Loucy (cell line): ENCODE results near the gene AQP12A.

ENCODE experiments used
- H2AFZ ChIP-seq: fragments of 200-600 bp; sonication (generic); 2 replicates; pipeline ENCODE4 v1.6.0; 2016; ENCODE audit warnings: antibody characterized with exemption, mild to moderate bottlenecking, low read length, moderate library complexity
- H3F3A ChIP-seq: fragments of 200-600 bp; 2 replicates; pipeline ENCODE4 v1.6.0; 2016; ENCODE audit warnings: antibody characterized with exemption, low read depth, mild to moderate bottlenecking
- H3K27me3 ChIP-seq: fragments of 200-600 bp; sonication (generic); 2 replicates; pipeline ENCODE4 v1.6.1; 2014; ENCODE audit warnings: low read length, mild to moderate bottlenecking; ENCODE audit not compliant: insufficient read depth, poor library complexity, severe bottlenecking
- H3K36me3 ChIP-seq: fragments of 200-600 bp; sonication (generic); 2 replicates; pipeline ENCODE4 v1.6.1; 2016; ENCODE audit warnings: low read length; ENCODE audit not compliant: insufficient read depth
- H3K4me1 ChIP-seq: fragments of 200-600 bp; sonication (generic); 2 replicates; pipeline ENCODE4 v1.5.1; 2014; ENCODE audit warnings: low read length, mild to moderate bottlenecking; ENCODE audit not compliant: insufficient read depth, poor library complexity, severe bottlenecking
- H3K4me2 ChIP-seq: fragments of 200-600 bp; sonication (generic); 2 replicates; pipeline ENCODE4 v1.6.0; 2014; ENCODE audit warnings: antibody characterized with exemption, low read length, low read depth, mild to moderate bottlenecking; ENCODE audit not compliant: poor library complexity, severe bottlenecking
- H3K4me3 ChIP-seq: fragments of 200-600 bp; sonication (generic); 2 replicates; pipeline ENCODE4 v1.5.1; 2014; ENCODE audit warnings: low read length, mild to moderate bottlenecking, mixed read lengths; ENCODE audit not compliant: poor library complexity, severe bottlenecking
- H3K79me2 ChIP-seq: fragments of 200-600 bp; sonication (generic); 2 replicates; pipeline ENCODE4 v1.6.1; 2014; ENCODE audit warnings: low read length; ENCODE audit not compliant: insufficient read depth
- H3K9ac ChIP-seq: fragments of 200-600 bp; sonication (generic); 2 replicates; pipeline ENCODE4 v1.6.0; 2014; ENCODE audit warnings: mild to moderate bottlenecking, low read depth, low read length, moderate library complexity; ENCODE audit not compliant: poor library complexity, severe bottlenecking
- H3K9me2 ChIP-seq: fragments of 200-600 bp; sonication (generic); replicated peaks from 2 replicates; pipeline ENCODE4 v1.6.1; 2016; ENCODE audit warnings: low read depth, low read length, mixed read lengths
- H3K9me3 ChIP-seq: fragments of 200-600 bp; sonication (generic); 2 replicates; pipeline ENCODE4 v1.6.1; 2014; ENCODE audit warnings: mild to moderate bottlenecking, antibody characterized with exemption, low read length, low read depth; ENCODE audit not compliant: insufficient read depth
- H4K20me1 ChIP-seq: fragments of 200-600 bp; sonication (generic); 2 replicates; pipeline ENCODE4 v1.6.0; 2014; ENCODE audit warnings: antibody characterized with exemption, low read length, mild to moderate bottlenecking; ENCODE audit not compliant: insufficient read depth, poor library complexity, severe bottlenecking
- CTCF ChIP-seq: fragments of 200-600 bp; sonication (generic); conservative IDR thresholded peaks from 2 replicates; pipeline ENCODE4 v1.5.1; 2014; ENCODE audit warnings: mild to moderate bottlenecking, antibody characterized with exemption, low read length
- EZH2phosphoT487 ChIP-seq: fragments of 200-600 bp; IDR thresholded peaks from 2 replicates; pipeline ENCODE4 v1.6.1; 2018; ENCODE audit warnings: antibody characterized with exemption, mild to moderate bottlenecking, moderate library complexity, borderline replicate concordance

Gene AQP12A

GRCh38 chr2:240648155-240648649 is 43.5 kb upstream of the AQP12A start:
- H3K27me3 ChIP-seq, result no peaks in the 10 kb centered on the region

GRCh38 chr2:240648650-240649275 is 42.9 kb upstream of the AQP12A start:
- Histone ChIP-seq H3K4me2 (no peak overlapping the region), H3F3A (no peaks in the 10 kb centered on the region), H2AFZ (no peak overlapping the region), H3K36me3 (no peaks in the 10 kb centered on the region), H3K9me3 (peaks cover 14% of the 10 kb centered on the region; the same call in 1 of the 2 replicates), H4K20me1 (no peaks in the 10 kb centered on the region), H3K79me2 (no peaks in the 10 kb centered on the region), H3K9me2 (no peaks in the 10 kb centered on the region), H3K4me3 (no peak overlapping the region), H3K9ac (no peak overlapping the region), H3K4me1 (no peaks in the 10 kb centered on the region), H3K27me3 (no peaks in the 10 kb centered on the region)
- TF ChIP-seq CTCF, result no peak
- no peak for TF ChIP-seq EZH2phosphoT487

More at GRCh38 chr2:240648155-240648649, 43.5 kb upstream of the AQP12A start:
- H4K20me1 ChIP-seq, result no peaks in the 10 kb centered on the region
- H3F3A ChIP-seq, result no peaks in the 10 kb centered on the region
- H3K4me1 ChIP-seq, result no peaks in the 10 kb centered on the region
- no peaks in the 10 kb centered on the region for H3K79me2 ChIP-seq
- H3K9me2 ChIP-seq, result no peaks in the 10 kb centered on the region
- H3K36me3 ChIP-seq, result no peaks in the 10 kb centered on the region
- no peak overlapping the region for H3K9ac ChIP-seq
- TF ChIP-seq CTCF (no peak), EZH2phosphoT487 (no peak)
- peaks cover 14% of the 10 kb centered on the region; the same call in 1 of the 2 replicates for H3K9me3 ChIP-seq
- no peak overlapping the region for H3K4me3 ChIP-seq
- H2AFZ ChIP-seq, result no peak overlapping the region
- H3K4me2 ChIP-seq, result no peak overlapping the region

- Histone ChIP-seq H3K36me3 (no peaks in the 10 kb centered on the region), H4K20me1 (no peaks in the 10 kb centered on the region), H3K27me3 (no peaks in the 10 kb centered on the region), H3K9ac (no peak overlapping the region), H3F3A (no peaks in the 10 kb centered on the region), H2AFZ (no peak overlapping the region), H3K9me2 (no peaks in the 10 kb centered on the region), H3K4me3 (no peak overlapping the region), H3K79me2 (no peaks in the 10 kb centered on the region), H3K4me1 (no peaks in the 10 kb centered on the region), H3K9me3 (peaks cover 14% of the 10 kb centered on the region; the same call in 1 of the 2 replicates), H3K4me2 (no peak overlapping the region)
- TF ChIP-seq CTCF (no peak), EZH2phosphoT487 (no peak)
Measured at GRCh38 chr2:240649331-240649730, 42.3 kb upstream of the AQP12A start.
